Small intestine (tissue), 7 donors: ENCODE data around the gene ANKRD23. TPM values are rescaled to one million over a fixed set of nuclear protein-coding genes. Genes with fewer than 3 reads are reported as not detected.

ENCODE experiments used
- DNase-seq, 2 donors: peaks; one replicate each; pipeline versions ENCODE4 v3.0.0 to v3.0.0-alpha.2; 2013
- FAIRE-seq: peaks from 2 replicates; lab custom pipeline; 2012; peaks lifted over from hg19 to GRCh38; lab: Jason Lieb, UNC
- H3K27ac ChIP-seq, 3 donors: one replicate each; pipeline ENCODE4 v1.5.1; 2013; ENCODE audit warnings: low read length in 2 of 3, mild to moderate bottlenecking in 2 of 3, control low read depth in 1 of 3, inconsistent platforms in 1 of 3, low read depth in 1 of 3, moderate library complexity in 1 of 3
- H3K27me3 ChIP-seq, 3 donors: one replicate each; pipeline ENCODE4 v1.6.1; 2013; ENCODE audit warnings: low read length in 3 of 3, inconsistent platforms in 1 of 3; ENCODE audit not compliant: control insufficient read depth in 3 of 3, insufficient read depth in 3 of 3
- H3K36me3 ChIP-seq, 3 donors: one replicate each; pipeline ENCODE4 v1.6.1; 2013; ENCODE audit warnings: low read length in 3 of 3, inconsistent platforms in 1 of 3, low read depth in 1 of 3, mild to moderate bottlenecking in 1 of 3, moderate library complexity in 1 of 3; ENCODE audit not compliant: control insufficient read depth in 3 of 3, insufficient read depth in 2 of 3
- H3K4me1 ChIP-seq, 3 donors: one replicate each; pipeline ENCODE4 v1.6.1; 2013; ENCODE audit warnings: low read length in 2 of 3, inconsistent platforms in 1 of 3, low read depth in 1 of 3, mild to moderate bottlenecking in 1 of 3, moderate library complexity in 1 of 3; ENCODE audit not compliant: control insufficient read depth in 3 of 3, insufficient read depth in 2 of 3
- H3K4me3 ChIP-seq, 3 donors: one replicate each; pipeline ENCODE4 v1.5.1; 2013; ENCODE audit warnings: low read length in 3 of 3, control low read depth in 1 of 3, inconsistent platforms in 1 of 3, low read depth in 1 of 3, mild to moderate bottlenecking in 1 of 3, moderate library complexity in 1 of 3
- H3K9me3 ChIP-seq, 2 donors: one replicate each; pipeline ENCODE4 v1.6.1; 2013; ENCODE audit warnings: low read depth in 1 of 2, low read length in 1 of 2; ENCODE audit not compliant: control insufficient read depth in 2 of 2, insufficient read depth in 1 of 2
- WGBS, 3 donors: extraction: QIAGEN DNeasy Blood & Tissue Kit; methylation state at CpG; one replicate each; pipeline ENCODE4 v1.1.7; 2013; 5-methylcytosine and 5-hydroxymethylcytosine counted together
- polyA plus RNA-seq, 4 donors: library from polyadenylated mRNA; stranded (reverse) in 3 of 4; unstranded in 1 of 4; fragments of 200-250 nt in 3 of 4; fragments of 120-200 nt in 1 of 4; gene quantifications; one replicate each; pipeline versions ENCODE4 v1.2.1 to v1.2.3, GENCODE V29; 2013
- donor health status: healthy with polysubstance abuse.
- donor health status: control.
- donor health status: control.
- donor health status: Bipolar disorder and iron deficiency.
- donor health status: healthy.

The ANKRD23 gene
- polyA plus RNA-seq, 4 donors: 2.2 to 4.0 (median 3.2) TPM

GRCh38 chr2:96789245-96789617, 54.6 kb downstream of the ANKRD23 start:
- Histone ChIP-seq H3K9me3 (no peaks in the 10 kb centered on the region), H3K27me3 (no peaks in the 10 kb centered on the region), H3K27ac (peak overlapping the region; percentile 77 to 80 (median 77)), H3K36me3 (no peaks in the 10 kb centered on the region), H3K4me3 (no peak overlapping the region), H3K4me1 (peaks cover 6 to 29% (median 6%) of the 10 kb centered on the region in 3 donors)
- FAIRE-seq (no peak), DNase-seq (no peak)
- 34 to 66% (median 50%) methylated on average over 5 to 6 of the region's 6 CpGs for WGBS, 3 donors

DNA sequence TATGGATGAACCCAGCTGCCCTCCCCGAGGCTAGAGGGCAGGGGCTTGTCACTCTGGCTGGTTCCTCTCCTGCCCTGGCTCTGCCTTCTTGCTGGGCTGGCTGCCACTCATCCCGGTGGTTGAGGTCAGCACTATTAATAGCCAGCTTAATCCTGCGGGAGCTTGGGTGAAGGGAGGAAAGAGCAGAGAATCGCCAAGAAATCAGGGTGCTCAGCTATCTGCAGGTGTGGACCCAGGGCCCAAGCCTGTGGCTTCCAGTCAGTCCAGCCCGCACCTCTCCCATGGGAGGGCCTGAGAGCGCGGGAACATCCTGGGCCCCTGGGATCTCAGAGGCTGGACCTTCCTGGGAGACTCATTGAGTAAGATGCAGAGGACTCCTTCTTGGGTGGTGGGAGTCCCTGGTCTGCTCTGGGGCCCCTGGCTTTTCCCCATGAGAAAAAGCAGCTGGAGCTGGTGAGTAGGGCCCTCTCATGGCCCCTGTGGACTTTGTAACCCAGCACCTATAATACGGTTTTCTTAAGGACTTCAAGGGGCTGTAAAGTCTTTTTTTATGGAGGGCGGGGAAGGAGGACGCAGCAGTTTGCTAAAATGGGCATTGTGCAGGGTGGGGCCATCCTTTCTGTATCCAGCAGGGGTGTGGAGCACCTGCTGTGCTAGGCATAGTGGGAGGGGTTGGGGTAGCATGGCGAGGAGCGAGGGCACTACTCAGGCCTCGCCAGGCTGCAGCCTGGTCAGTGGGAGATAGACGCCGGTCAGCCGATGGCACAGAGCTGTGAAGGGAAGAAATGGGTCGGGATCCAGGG, 55.2 kb downstream of the ANKRD23 start:
- no peaks in the 10 kb centered on the region for H3K27me3 ChIP-seq
- DNase-seq: peak; percentile 89 to 93
- FAIRE-seq: no peak
- peak overlapping the region; percentile 77 to 80 (median 77) for H3K27ac ChIP-seq
- no peaks in the 10 kb centered on the region for H3K9me3 ChIP-seq
- no peaks in the 10 kb centered on the region for H3K36me3 ChIP-seq
- H3K4me3 ChIP-seq: no peak overlapping the region
- H3K4me1 ChIP-seq: peaks cover 6 to 29% (median 6%) of the 10 kb centered on the region in 3 donors
- WGBS, 3 donors: 19 to 56% (median 46%) methylated on average over 17 of the region's 17 CpGs

Other genes with a start within 250 kb of the ANKRD23 start
- gene KANSL3, start 205.7 kb downstream of the ANKRD23 start, polyA plus RNA-seq: 10 to 100 TPM; 13.5 to 39.7 (median 18.0) TPM
- 1 to 10 TPM in 1 of 4 donors, under 1 TPM in 1, not detected in 2; 0.09 to 1.2 TPM for gene FER1L5, start 201.3 kb downstream of the ANKRD23 start, polyA plus RNA-seq
- gene LMAN2L, start 104.0 kb downstream of the ANKRD23 start, polyA plus RNA-seq: 10 to 100 TPM in 2 of 4 donors, 1 to 10 TPM in 2; 3.5 to 31.1 (median 8.3) TPM
- gene CNNM4, start 83.1 kb downstream of the ANKRD23 start, polyA plus RNA-seq: 10 to 100 TPM in 2 of 4 donors, 1 to 10 TPM in 2; 1.6 to 30.0 (median 6.8) TPM
- 10 to 100 TPM in 2 of 4 donors, 1 to 10 TPM in 2; 5.7 to 36.8 (median 11.3) TPM for gene CNNM3, start 27.8 kb downstream of the ANKRD23 start, polyA plus RNA-seq
- gene ANKRD39, start 14.0 kb upstream of the ANKRD23 start, polyA plus RNA-seq: 10 to 100 TPM in 3 of 4 donors, 1 to 10 TPM in 1; 9.3 to 23.0 (median 16.5) TPM
- gene SEMA4C, start 26.1 kb upstream of the ANKRD23 start, polyA plus RNA-seq: 10 to 100 TPM in 2 of 4 donors, 1 to 10 TPM in 1, under 1 TPM in 1; 0.45 to 26.8 (median 11.2) TPM
- under 1 TPM in 2 of 4 donors, not detected in 2; 0.27 to 0.34 TPM for gene FAM178B, start 142.6 kb upstream of the ANKRD23 start, polyA plus RNA-seq